IPS-18a (cell line): Measurements from ENCODE around the gene LDLRAD4.

Experiments used
- H3K27ac ChIP-seq: one replicate; pipeline ENCODE4 v1.5.1; 2013; ENCODE audit warnings: low read length
- H3K27me3 ChIP-seq: one replicate; pipeline ENCODE4 v1.6.1; 2013; ENCODE audit warnings: mild to moderate bottlenecking, low read length; ENCODE audit not compliant: control insufficient read depth, insufficient read depth
- H3K36me3 ChIP-seq: one replicate; pipeline ENCODE4 v1.6.1; 2013; ENCODE audit warnings: low read depth, low read length; ENCODE audit not compliant: control insufficient read depth
- H3K4me1 ChIP-seq: one replicate; pipeline ENCODE4 v1.6.1; 2013; ENCODE audit warnings: low read depth, low read length; ENCODE audit not compliant: control insufficient read depth
- H3K4me3 ChIP-seq: one replicate; pipeline ENCODE4 v1.5.1; 2013; ENCODE audit warnings: low read length
- H3K9ac ChIP-seq: one replicate; pipeline ENCODE4 v1.6.1; 2013; ENCODE audit warnings: mild to moderate bottlenecking, low read length, moderate library complexity
- H3K9me3 ChIP-seq: one replicate; pipeline ENCODE4 v1.6.1; 2013; ENCODE audit warnings: low read depth, low read length; ENCODE audit not compliant: control insufficient read depth

The LDLRAD4 gene

GRCh38 chr18:13572148-13572547, 353.6 kb downstream of the LDLRAD4 start:
- Histone ChIP-seq H3K4me1 (peaks cover 3% of the 10 kb centered on the region), H3K9me3 (no peaks in the 10 kb centered on the region), H3K27ac (no peak overlapping the region), H3K36me3 (no peaks in the 10 kb centered on the region), H3K27me3 (no peaks in the 10 kb centered on the region), H3K4me3 (no peak overlapping the region), H3K9ac (no peak overlapping the region)

DNA sequence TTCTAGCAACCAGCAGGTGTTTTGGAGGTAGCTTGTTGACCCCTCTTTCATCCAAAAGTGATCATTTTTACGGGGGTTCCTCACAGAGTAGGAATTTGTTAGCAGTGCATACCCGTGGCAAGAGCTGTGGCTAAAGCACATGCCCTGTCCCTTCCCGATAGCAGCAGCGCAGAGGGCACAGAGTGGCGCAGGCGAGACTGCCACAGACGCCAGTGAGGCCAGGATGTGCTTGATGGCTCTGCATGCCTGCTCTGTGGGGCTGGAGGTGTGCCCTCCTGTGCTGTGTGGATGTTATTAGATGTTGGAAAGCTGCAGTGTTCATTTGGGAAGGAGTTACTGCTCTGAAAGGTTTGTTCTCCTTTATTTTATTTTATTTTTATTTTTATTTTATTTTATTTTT, 354.2 kb downstream of the LDLRAD4 start:
- Histone ChIP-seq H3K27me3 (no peaks in the 10 kb centered on the region), H3K9me3 (no peaks in the 10 kb centered on the region)

GRCh38 chr18:13573750-13574149, 355.2 kb downstream of the LDLRAD4 start:
- Histone ChIP-seq H3K27ac (no peak overlapping the region), H3K36me3 (no peaks in the 10 kb centered on the region), H3K9ac (no peak overlapping the region), H3K27me3 (no peaks in the 10 kb centered on the region), H3K4me1 (no peaks in the 10 kb centered on the region), H3K4me3 (no peak overlapping the region), H3K9me3 (no peaks in the 10 kb centered on the region)

More for the DNA sequence above, 354.2 kb downstream of the LDLRAD4 start:
- Histone ChIP-seq H3K4me1 (no peaks in the 10 kb centered on the region), H3K4me3 (no peak overlapping the region), H3K36me3 (no peaks in the 10 kb centered on the region), H3K27ac (no peak overlapping the region), H3K9ac (no peak overlapping the region)

GRCh38 chr18:13574355-13574754, 355.8 kb downstream of the LDLRAD4 start:
- H3K27ac ChIP-seq: no peak overlapping the region
- H3K36me3 ChIP-seq: no peaks in the 10 kb centered on the region
- H3K9ac ChIP-seq: no peak overlapping the region
- H3K4me1 ChIP-seq: no peaks in the 10 kb centered on the region
- H3K4me3 ChIP-seq: no peak overlapping the region
- H3K9me3 ChIP-seq: no peaks in the 10 kb centered on the region
- no peaks in the 10 kb centered on the region for H3K27me3 ChIP-seq

DNA sequence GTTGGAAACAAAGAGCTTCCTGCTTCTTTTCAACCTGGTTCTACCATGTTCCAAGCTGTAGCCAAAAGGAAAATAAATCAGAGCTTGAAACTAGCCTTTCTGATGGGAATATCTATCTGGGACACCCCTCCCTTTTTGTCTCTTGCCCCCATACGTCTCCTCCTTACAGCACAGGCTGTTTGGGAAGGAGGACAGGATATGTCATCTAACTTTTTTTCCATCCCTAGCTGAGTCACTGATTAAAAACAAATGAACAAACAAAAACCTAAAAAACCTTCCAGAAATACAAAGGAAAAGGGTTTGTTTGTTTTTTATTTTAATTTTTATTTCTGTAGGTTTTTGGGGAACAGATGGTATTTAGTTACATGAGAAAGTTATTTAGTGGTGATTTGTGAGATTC, 356.2 kb downstream of the LDLRAD4 start:
- Histone ChIP-seq H3K4me1 (no peaks in the 10 kb centered on the region), H3K4me3 (no peak overlapping the region), H3K27me3 (no peaks in the 10 kb centered on the region), H3K9ac (no peak overlapping the region), H3K27ac (no peak overlapping the region), H3K36me3 (no peaks in the 10 kb centered on the region), H3K9me3 (no peaks in the 10 kb centered on the region)

- H3K9me3 ChIP-seq: no peaks in the 10 kb centered on the region
- no peak overlapping the region for H3K27ac ChIP-seq
- H3K27me3 ChIP-seq: no peaks in the 10 kb centered on the region
- H3K4me3 ChIP-seq: no peak overlapping the region
- no peak overlapping the region for H3K9ac ChIP-seq
- H3K4me1 ChIP-seq: no peaks in the 10 kb centered on the region
- no peaks in the 10 kb centered on the region for H3K36me3 ChIP-seq
Observed at GRCh38 chr18:13576598-13576997, 358.0 kb downstream of the LDLRAD4 start.

DNA sequence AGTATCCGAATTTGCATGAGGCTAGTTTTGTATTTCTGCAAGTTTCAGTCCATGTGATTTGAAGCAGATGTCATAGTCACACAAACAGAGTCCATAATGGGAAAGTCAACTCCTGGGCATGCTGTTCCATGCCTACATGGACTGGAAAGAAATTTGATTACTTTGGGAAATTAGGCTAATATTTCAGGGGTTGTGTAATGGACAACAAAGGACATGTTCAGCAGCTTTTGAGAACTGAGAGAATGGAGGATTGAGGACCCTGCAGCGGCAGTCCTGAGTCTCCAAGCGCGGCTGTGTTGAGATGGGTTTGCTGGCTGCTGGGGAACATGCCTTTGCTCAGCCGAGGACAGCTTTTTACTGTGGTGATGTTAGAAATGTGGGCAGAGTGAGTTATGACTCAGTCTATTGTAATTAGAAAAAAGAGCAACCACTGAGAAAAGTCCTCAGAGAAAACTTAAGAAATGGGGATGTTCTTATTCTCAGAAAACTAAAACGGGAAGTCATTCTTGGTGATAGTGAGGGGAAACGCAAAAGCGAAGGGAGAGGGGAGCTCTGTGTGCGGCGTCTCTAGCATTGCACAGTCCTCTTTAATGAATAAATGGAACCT, 358.6 kb downstream of the LDLRAD4 start:
- H3K4me1 ChIP-seq: no peaks in the 10 kb centered on the region
- no peak overlapping the region for H3K4me3 ChIP-seq
- H3K27ac ChIP-seq: no peak overlapping the region
- no peak overlapping the region for H3K9ac ChIP-seq
- no peaks in the 10 kb centered on the region for H3K27me3 ChIP-seq
- H3K9me3 ChIP-seq: no peaks in the 10 kb centered on the region
- no peaks in the 10 kb centered on the region for H3K36me3 ChIP-seq

DNA sequence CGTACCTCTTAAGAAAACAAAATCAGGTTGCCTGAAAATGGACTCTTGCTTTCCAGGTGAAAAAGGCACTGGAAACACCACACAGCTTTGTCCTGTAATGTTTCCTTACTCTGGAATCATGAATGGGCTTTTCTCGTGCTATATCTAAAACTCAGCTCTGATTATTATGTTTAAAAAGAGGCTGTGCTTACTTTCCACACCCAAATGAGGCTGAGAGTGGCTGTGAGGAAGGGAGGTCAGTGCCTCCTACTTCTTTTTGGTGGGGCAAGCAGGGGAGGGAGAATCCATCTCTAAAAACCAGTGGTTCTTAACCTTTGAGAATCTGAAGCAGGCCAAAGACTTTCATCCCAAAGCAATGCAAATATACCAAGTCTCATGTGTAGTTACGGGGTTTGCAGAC, 359.2 kb downstream of the LDLRAD4 start:
- no peak overlapping the region for H3K27ac ChIP-seq
- no peak overlapping the region for H3K4me3 ChIP-seq
- no peaks in the 10 kb centered on the region for H3K9me3 ChIP-seq
- H3K9ac ChIP-seq: no peak overlapping the region
- H3K4me1 ChIP-seq: no peaks in the 10 kb centered on the region
- H3K36me3 ChIP-seq: no peaks in the 10 kb centered on the region
- no peaks in the 10 kb centered on the region for H3K27me3 ChIP-seq

GRCh38 chr18:13578400-13578799, 359.8 kb downstream of the LDLRAD4 start:
- no peak overlapping the region for H3K4me3 ChIP-seq
- H3K27me3 ChIP-seq: no peaks in the 10 kb centered on the region
- no peak overlapping the region for H3K27ac ChIP-seq
- H3K9me3 ChIP-seq: no peaks in the 10 kb centered on the region
- no peak overlapping the region for H3K9ac ChIP-seq
- no peaks in the 10 kb centered on the region for H3K36me3 ChIP-seq
- no peaks in the 10 kb centered on the region for H3K4me1 ChIP-seq

DNA sequence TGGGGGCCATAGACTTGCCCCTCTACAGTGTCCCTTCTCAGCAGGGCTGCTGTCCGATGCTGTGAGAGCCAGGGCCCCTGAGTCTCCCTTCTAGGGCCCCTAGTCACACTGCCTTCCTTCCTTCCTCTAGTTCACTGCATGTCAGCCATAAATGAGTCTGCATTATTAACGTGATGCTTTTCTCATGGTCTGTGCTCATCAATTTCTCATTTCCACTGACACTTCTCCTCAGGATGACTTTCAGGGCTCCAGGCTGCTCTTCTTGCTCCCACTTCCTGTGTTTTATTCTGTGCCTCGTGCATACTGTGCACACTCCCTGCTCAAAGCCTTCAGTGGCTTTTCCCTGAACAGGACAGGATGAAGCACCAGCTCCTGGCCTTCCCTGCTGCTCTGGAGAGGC, 361.3 kb downstream of the LDLRAD4 start:
- Histone ChIP-seq H3K27me3 (no peaks in the 10 kb centered on the region), H3K9ac (no peak overlapping the region), H3K9me3 (no peaks in the 10 kb centered on the region), H3K36me3 (no peaks in the 10 kb centered on the region), H3K4me3 (no peak overlapping the region), H3K27ac (no peak overlapping the region), H3K4me1 (no peaks in the 10 kb centered on the region)

DNA sequence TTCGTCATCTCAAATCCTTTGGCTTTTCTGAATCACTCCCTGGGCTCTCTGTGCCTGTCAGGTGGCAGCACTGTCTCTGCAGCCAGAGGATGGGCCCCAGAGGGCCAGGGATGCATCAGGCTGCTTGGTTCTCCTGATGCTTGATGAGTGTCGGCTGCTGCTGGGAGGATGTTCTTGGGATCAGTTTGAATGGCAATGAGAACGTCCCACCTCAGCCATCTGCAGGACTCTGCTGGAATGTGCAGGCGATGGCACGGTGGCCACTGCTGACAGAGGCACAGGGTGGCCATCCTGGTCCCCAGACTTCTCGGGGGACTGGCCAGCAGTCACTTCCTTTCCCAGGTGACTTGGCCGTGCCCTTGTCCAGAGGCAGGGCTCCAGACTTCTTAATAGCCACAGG, 361.8 kb downstream of the LDLRAD4 start:
- Histone ChIP-seq H3K9ac (no peak overlapping the region), H3K27me3 (no peaks in the 10 kb centered on the region), H3K36me3 (no peaks in the 10 kb centered on the region), H3K9me3 (no peaks in the 10 kb centered on the region), H3K27ac (no peak overlapping the region), H3K4me3 (no peak overlapping the region), H3K4me1 (no peaks in the 10 kb centered on the region)

GRCh38 chr18:13580991-13581390, 362.4 kb downstream of the LDLRAD4 start:
- Histone ChIP-seq H3K4me3 (no peak overlapping the region), H3K27me3 (no peaks in the 10 kb centered on the region), H3K4me1 (no peaks in the 10 kb centered on the region), H3K9me3 (no peaks in the 10 kb centered on the region), H3K27ac (no peak overlapping the region), H3K9ac (no peak overlapping the region), H3K36me3 (no peaks in the 10 kb centered on the region)
